Stomach (tissue), 9 donors: ENCODE data around the gene GLCCI1. TPM values are rescaled to one million over a fixed set of nuclear protein-coding genes. Genes with fewer than 3 reads are reported as not detected.

Experiments
- DNase-seq, 2 donors: peaks; one replicate each; pipeline versions ENCODE4 v3.0.0 to v3.0.0-alpha.2; 2013 to 2019
- H3K27ac ChIP-seq, 5 donors: fragments of 200-600 bp in 4 of 5; sonication (generic) in 4 of 5; one replicate each; pipeline ENCODE4 v1.5.1; 2013 to 2019; ENCODE audit warnings: mild to moderate bottlenecking in 1 of 5, moderate library complexity in 1 of 5
- H3K27me3 ChIP-seq, 3 donors: fragments of 200-600 bp; sonication (generic); one replicate each; pipeline ENCODE4 v1.5.1; 2017 to 2019; ENCODE audit warnings: mixed run types in 1 of 3
- H3K36me3 ChIP-seq, 4 donors: fragments of 200-600 bp; sonication (generic); 1 replicate in 3 of 4; 2 replicates in 1 of 4; pipeline ENCODE4 v1.5.1; 2016 to 2019
- H3K4me1 ChIP-seq, 4 donors: fragments of 200-600 bp; sonication (generic); one replicate each; pipeline ENCODE4 v1.5.1; 2016 to 2019
- H3K4me3 ChIP-seq, 4 donors: fragments of 200-600 bp; sonication (generic) in 3 of 4; one replicate each; pipeline ENCODE4 v1.5.1; 2016 to 2019; ENCODE audit warnings: mild to moderate bottlenecking in 1 of 4
- H3K9me3 ChIP-seq, 4 donors: fragments of 200-600 bp; sonication (generic); one replicate each; pipeline ENCODE4 v1.5.1; 2016 to 2019
- CTCF ChIP-seq, 7 experiments: fragments of 450-650 bp in 4 of 7; fragments of 200-600 bp in 3 of 7; sonication (generic) in 3 of 7; IDR thresholded peaks; one replicate each; pipeline ENCODE4 v1.5.1; 2016 to 2019; ENCODE audit warnings: antibody characterized with exemption in 7 of 7, control low read depth in 2 of 7, mild to moderate bottlenecking in 1 of 7
- EP300 ChIP-seq: sonication (generic); formaldehyde crosslinking; IDR thresholded peaks from one replicate; pipeline ENCODE4 v1.6.1; 2017; ENCODE audit warnings: antibody characterized with exemption
- POLR2A ChIP-seq, 4 donors: fragments of 450-650 bp; IDR thresholded peaks; one replicate each; pipeline ENCODE4 v1.6.1; 2016; ENCODE audit warnings: antibody characterized with exemption in 4 of 4, control low read depth in 2 of 4, mild to moderate bottlenecking in 1 of 4, moderate library complexity in 1 of 4
- POLR2AphosphoS5 ChIP-seq, 3 donors: sonication (generic); formaldehyde crosslinking; IDR thresholded peaks; one replicate each; pipeline ENCODE4 v1.6.1; 2016; ENCODE audit warnings: antibody characterized with exemption in 3 of 3
- WGBS, 5 donors: extraction: QIAGEN DNeasy Blood & Tissue Kit in 3 of 5; methylation state at CpG; one replicate each; pipeline versions ENCODE4 v1.1.5 to v1.1.7; 2013 to 2018; 5-methylcytosine and 5-hydroxymethylcytosine counted together
- intact Hi-C: fragments of 100-400 bp; cut with DNase I; formaldehyde crosslinking; loops from one replicate; pipeline ENCODE4 v1.15.1; 2023; ENCODE audit warnings: low total_unique reads
- polyA plus RNA-seq, 3 donors: library from polyadenylated mRNA; stranded (reverse); fragments of 200-250 nt; gene quantifications; one replicate each; pipeline ENCODE4 v1.2.3, GENCODE V29; 2013
- total RNA-seq, 5 donors: library from RNA; depleted of rRNA; stranded (reverse); fragments of >200 nt; gene quantifications; one replicate each; pipeline versions ENCODE4 v1.1.0 to v1.2.3, GENCODE V29; 2014 to 2016
- donor health status: healthy with polysubstance abuse.
- donor health status: Bipolar disorder and iron deficiency.
- donor health status: healthy.

Gene GLCCI1
- total and polyA plus RNA-seq, 8 donors, result 2.6 to 60.9 (median 14.9) TPM

GRCh38 chr7:7953806-7954205, 14.8 kb upstream of the GLCCI1 start:
- H3K9me3 ChIP-seq, result no peaks in the 10 kb centered on the region
- no peaks in the 10 kb centered on the region for H3K4me1 ChIP-seq
- H3K27me3 ChIP-seq, result no peaks in the 10 kb centered on the region
- TF ChIP-seq EP300, result no peak
- TF ChIP-seq POLR2AphosphoS5 (IDR thresholded peaks at IDR 0.05), result no peak
- TF ChIP-seq POLR2A (IDR thresholded peaks at IDR 0.05), result no peak
- TF ChIP-seq CTCF (IDR thresholded peaks at IDR 0.05), result no peak
- no peak overlapping the region for H3K4me3 ChIP-seq
- no peak overlapping the region for H3K27ac ChIP-seq
- DNase-seq, result no peak
- intact Hi-C loops, result no loop called here
- no peaks in the 10 kb centered on the region for H3K36me3 ChIP-seq

- no peaks in the 10 kb centered on the region for H3K4me1 ChIP-seq
- no peaks in the 10 kb centered on the region for H3K36me3 ChIP-seq
- peak in 1 of 2 donors; percentile 46 for DNase-seq
- H3K4me3 ChIP-seq, result no peak overlapping the region
- TF ChIP-seq POLR2A (IDR thresholded peaks at IDR 0.05) (no peak), EP300 (no peak), CTCF (IDR thresholded peaks at IDR 0.05) (no peak), POLR2AphosphoS5 (IDR thresholded peaks at IDR 0.05) (no peak)
- intact Hi-C loops, result no loop called here
- H3K9me3 ChIP-seq, result no peaks in the 10 kb centered on the region
- 65 to 81% (median 71%) methylated on average over 3 of the region's 3 CpGs for WGBS, 5 donors
- H3K27me3 ChIP-seq, result no peaks in the 10 kb centered on the region
- H3K27ac ChIP-seq, result no peak overlapping the region
Measured at GRCh38 chr7:7956531-7957128, 12.0 kb upstream of the GLCCI1 start.

GRCh38 chr7:7957513-7957912, 11.1 kb upstream of the GLCCI1 start:
- Histone ChIP-seq H3K27me3 (no peaks in the 10 kb centered on the region), H3K36me3 (no peaks in the 10 kb centered on the region), H3K4me1 (no peaks in the 10 kb centered on the region), H3K4me3 (no peak overlapping the region), H3K9me3 (no peaks in the 10 kb centered on the region), H3K27ac (no peak overlapping the region)
- 33 to 56% (median 54%) methylated on average over 2 of the region's 2 CpGs for WGBS, 5 donors
- no peak for DNase-seq
- intact Hi-C loops, result no loop called here
- TF ChIP-seq EP300 (no peak), CTCF (IDR thresholded peaks at IDR 0.05) (no peak), POLR2AphosphoS5 (IDR thresholded peaks at IDR 0.05) (no peak), POLR2A (IDR thresholded peaks at IDR 0.05) (no peak)

- DNase-seq, result no peak
- Histone ChIP-seq H3K4me1 (no peaks in the 10 kb centered on the region), H3K9me3 (no peaks in the 10 kb centered on the region), H3K36me3 (no peaks in the 10 kb centered on the region), H3K27me3 (no peaks in the 10 kb centered on the region), H3K27ac (no peak overlapping the region), H3K4me3 (no peak overlapping the region)
- WGBS, 5 donors, result 88 to 95% (median 92%) methylated on average over 4 of the region's 4 CpGs
- no peak for TF ChIP-seq EP300
- TF ChIP-seq CTCF (IDR thresholded peaks at IDR 0.05), result no peak
- TF ChIP-seq POLR2A (IDR thresholded peaks at IDR 0.05), result no peak
- no peak for TF ChIP-seq POLR2AphosphoS5 (IDR thresholded peaks at IDR 0.05)
- intact Hi-C loops, result no loop called here
Measured at GRCh38 chr7:7959979-7960670, 8.5 kb upstream of the GLCCI1 start.
